GM18858 (cell line): ENCODE measurements around the gene MYO3B.

Source experiments
- ATAC-seq: cut with Tn5 transposase; IDR thresholded peaks from one replicate; pipeline ENCODE4 v1.9.1; 2021; ENCODE audit not compliant: unreplicated experiment

The MYO3B gene

GRCh38 chr2:170162271-170162632 is 15.7 kb upstream of the MYO3B start:
- ATAC-seq: no peak

GRCh38 chr2:170163411-170164065 is 14.4 kb upstream of the MYO3B start:
- no peak for ATAC-seq

DNA sequence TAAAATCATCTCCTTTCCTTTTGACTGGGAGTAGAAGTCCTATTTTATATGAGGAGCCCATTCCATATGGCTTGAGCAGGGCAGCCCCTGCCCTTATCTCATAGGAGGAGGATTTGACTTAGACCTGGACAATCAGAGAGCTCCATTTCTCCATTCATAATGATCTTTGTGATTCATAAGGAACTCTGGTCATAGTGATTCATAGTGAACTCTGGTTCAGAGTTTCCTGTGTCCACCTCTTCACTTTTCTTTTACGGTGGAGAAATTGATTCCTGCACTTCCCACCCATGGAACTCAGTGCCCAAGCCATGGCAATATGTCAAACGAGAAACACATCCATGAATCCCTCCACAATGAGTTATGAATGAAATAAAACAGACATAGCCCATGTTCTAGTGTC is 12.8 kb upstream of the MYO3B start:
- ATAC-seq: no peak

- ATAC-seq: no peak
These were observed 11.2 kb upstream of the MYO3B start for GRCh38 chr2:170166735-170167134.

- no peak for ATAC-seq
These were observed 7.5 kb upstream of the MYO3B start for GRCh38 chr2:170170281-170171040.

- no peak for ATAC-seq
These were observed 1.7 kb upstream of the MYO3B start for GRCh38 chr2:170176212-170176611.

DNA sequence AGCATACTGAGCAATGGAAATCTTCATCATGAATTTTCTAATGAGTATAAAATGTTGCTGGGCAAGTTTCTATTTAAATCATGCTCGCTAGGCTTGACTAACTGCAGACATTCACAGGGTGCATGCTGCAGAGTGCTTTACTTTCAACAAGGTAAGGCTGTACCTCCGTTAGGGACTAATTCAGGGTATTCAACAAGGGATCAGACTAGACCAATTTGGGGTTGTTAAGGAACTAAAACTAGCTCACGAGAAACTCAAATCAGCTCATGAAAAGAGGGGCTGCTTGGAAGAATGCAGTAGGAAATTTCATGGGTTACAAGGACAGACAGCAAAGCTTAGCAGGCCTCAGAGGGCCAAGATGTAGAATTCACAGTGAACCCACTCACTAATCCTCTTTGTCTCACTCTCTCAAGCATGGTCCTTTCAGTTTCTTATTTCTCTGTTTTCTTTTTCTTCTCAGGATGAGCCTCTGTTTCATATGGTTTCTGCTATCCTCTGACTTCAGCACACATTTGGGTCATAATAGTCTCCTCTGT is 2.2 kb downstream of the MYO3B start:
- ATAC-seq: peak; percentile 71

GRCh38 chr2:170181602-170182001 is 3.7 kb downstream of the MYO3B start:
- no peak for ATAC-seq

DNA sequence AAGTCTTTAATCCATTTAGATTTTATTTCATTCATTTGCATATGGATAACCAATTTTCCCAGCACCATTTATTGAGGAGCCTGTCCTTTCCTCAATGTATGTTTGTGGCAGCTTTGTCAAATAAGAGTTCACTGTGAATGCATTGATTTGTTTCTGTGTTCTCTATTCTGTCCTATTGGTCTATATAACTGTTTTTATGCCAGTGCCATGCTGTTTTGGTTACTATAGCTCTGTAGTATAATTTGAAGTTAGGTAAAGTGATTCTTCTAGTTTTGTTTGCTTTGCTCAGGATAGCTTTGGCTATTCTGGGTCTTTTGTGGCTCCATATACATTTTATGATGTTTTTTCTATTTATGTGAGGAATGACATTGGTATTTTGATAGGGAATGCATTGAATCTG is 7.4 kb downstream of the MYO3B start:
- ATAC-seq: no peak

GRCh38 chr2:170189757-170190156 is 11.8 kb downstream of the MYO3B start:
- ATAC-seq: no peak

DNA sequence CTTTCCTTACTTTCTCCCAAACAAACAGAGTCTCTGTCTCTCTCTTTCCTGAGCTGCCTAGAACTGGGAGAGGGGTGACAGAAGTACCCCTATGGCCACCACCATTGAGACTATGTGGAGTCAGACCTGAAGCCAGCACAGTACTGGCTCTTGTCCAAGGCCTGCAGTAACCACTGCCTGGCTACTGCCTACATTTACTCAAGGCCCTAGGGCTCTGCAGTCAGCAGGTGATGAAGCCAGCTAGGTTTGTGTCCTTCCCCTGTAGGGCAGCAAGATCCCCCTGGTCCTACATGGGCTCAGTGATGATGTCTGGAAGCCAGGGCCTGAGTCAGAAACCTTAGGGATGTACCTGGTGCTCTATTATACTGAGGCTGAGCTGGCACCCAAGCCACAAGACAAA is 12.2 kb downstream of the MYO3B start:
- no peak for ATAC-seq

DNA sequence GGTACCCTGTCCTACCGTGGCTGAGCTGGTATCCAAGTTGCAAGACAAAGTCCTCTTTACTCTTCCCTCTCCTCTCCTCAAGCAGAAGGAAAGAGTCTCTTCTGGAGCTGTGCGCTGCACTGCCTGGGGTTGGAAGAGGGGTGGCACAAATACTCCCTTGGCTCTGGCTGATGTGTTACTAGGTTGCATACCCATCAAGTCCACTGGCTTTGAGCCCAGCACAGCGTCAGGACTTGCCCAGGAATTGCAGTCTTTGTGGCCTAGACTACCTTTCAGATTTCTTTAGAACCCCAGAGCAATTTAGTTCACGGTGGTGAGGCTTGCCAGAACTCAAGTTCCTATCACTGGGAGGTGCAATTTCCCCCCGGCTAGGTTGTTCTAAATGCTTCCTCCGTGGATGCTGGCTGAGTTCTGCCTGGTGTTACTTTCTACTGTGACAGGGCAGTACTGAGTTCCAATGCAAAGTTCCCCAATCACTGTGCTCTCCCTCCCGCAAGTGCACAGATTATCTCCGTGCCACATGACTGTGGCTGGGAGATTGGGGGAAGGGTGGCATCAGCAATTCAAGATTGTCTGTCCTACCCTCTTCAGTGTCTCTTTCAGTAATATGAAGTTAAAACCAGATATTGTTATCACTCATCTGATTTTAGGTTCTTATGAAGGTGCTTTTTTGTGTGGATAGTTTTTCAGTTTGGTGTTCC is 13.4 kb downstream of the MYO3B start:
- no peak for ATAC-seq

DNA sequence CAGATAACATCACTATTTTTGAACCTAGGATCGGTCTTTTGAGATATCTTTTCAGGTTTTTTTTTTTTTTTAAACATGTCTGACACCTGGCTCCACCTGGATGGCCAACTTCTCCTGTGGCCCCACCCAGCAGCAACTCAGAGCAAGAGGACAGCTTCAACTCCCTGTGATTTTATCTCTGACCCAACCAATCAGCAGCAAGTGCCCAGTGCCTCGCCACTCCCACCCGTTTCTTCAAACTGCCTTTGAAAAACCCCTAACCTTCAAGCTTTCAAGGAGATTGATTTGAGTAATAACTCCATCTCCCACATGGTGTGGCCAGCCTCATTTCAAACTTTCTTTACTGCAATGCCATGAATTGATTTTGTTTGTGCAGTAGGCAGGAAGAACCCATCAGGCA is 19.0 kb downstream of the MYO3B start:
- no peak for ATAC-seq

GRCh38 chr2:170201275-170201674 is 23.3 kb downstream of the MYO3B start:
- ATAC-seq: no peak

GRCh38 chr2:170201734-170202393 is 23.9 kb downstream of the MYO3B start:
- no peak for ATAC-seq

DNA sequence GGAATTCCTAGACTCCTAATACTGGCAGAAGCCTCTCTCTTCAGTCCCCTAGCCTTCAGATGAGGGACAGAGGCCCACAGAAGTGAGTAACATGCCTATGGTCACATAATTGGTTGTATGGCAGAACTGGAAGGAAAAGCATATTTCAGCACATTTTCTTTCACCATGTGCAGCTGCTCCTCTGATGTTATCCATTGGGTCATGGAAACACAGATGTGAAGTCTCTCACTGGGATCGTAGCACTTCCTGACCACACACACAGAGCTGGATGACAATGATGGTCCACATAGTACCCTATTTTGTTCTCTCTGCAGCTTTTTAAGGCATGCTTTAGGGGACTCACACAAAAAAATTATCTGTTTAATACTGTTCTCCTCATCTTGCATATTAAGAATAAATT is 24.5 kb downstream of the MYO3B start:
- no peak for ATAC-seq

- ATAC-seq: no peak
These were observed 26.5 kb downstream of the MYO3B start for GRCh38 chr2:170204298-170204951.

GRCh38 chr2:170206246-170206645 is 28.3 kb downstream of the MYO3B start:
- ATAC-seq: no peak

DNA sequence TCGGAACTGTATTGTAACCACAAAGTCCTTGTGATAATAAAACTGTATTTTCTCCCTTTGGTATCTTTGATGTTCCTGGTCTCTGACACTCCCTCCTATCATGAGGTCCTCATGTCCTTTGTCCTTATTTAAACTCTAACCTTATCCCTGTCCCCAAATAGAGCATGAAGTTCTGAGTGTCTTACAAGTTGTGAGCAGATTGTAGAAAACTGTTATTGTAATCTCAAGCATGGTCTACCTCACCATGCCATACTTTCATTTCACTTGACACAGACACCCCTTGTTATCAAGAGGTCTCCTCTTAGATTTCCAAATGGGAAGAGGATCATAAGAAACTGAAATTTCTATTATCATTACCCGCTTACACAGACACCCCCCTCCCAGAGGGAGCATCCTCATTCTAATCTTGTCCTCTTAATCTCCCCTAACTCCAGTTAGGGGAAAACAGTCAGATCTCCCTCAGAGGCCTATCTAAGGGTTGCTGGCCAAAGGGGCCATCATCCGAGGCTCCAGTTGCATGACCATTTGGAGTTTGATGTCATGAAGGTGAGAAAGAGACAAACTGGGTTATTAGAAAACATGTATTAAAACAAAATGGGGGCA is 29.0 kb downstream of the MYO3B start:
- ATAC-seq: no peak

DNA sequence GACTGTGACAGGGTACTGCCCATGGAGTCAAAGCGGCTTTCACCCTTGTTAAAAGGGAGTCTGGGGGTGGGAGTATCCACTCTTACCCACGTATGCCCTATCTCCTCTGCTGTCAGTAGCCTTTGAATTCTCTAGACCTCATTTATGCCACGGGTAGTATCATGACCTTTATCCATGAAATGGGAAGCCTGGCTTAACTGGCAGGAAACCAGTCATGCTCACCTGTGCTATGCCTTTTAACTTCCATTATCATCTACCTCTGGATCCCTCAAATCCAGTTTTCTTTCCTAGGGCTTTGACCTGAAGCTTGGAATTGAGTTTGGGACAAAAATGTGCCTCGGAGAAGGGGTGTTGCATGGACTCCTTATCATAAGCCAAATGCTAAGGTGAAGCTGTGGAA is 30.0 kb downstream of the MYO3B start:
- no peak for ATAC-seq

DNA sequence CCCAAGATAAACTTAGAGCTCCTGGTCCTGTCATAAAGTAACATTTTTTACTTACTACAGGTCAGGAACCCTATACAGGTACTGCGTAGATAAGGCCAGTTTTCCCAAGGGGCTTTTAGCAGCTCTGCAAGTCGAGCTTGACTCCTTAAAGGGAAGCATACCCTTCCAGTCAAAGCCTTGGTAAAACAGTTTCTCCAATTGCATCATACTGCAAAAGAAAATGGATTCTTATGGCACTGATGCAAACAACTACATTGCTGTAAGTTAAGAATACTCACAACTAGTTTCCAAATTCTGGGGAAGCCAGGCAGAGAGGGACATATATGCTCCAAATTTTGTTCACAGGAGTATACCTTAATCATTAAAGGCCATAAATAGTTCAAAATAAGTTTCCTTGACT is 31.0 kb downstream of the MYO3B start:
- no peak for ATAC-seq
